HG03139 (cell line): Measurements from ENCODE around the gene OGFOD3.
A peak's percentile ranks its signal among the peaks of the same experiment; 100 is the strongest.
"Not testable (repeated sequence)": the region's sequence is repeated elsewhere in the genome, so short reads cannot be mapped to it uniquely, and the experiment has no call there.

Source experiments
- ATAC-seq: cut with Tn5 transposase; IDR thresholded peaks from one replicate; pipeline ENCODE4 v1.9.1; 2021; ENCODE audit not compliant: unreplicated experiment

Gene OGFOD3, protein sequence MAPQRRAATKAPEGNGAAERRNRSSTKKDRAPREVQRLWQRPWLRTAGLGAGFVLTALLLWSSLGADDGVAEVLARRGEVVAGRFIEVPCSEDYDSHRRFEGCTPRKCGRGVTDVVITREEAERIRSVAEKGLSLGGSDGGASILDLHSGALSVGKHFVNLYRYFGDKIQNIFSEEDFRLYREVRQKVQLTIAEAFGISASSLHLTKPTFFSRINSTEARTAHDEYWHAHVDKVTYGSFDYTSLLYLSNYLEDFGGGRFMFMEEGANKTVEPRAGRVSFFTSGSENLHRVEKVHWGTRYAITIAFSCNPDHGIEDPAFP

DNA sequence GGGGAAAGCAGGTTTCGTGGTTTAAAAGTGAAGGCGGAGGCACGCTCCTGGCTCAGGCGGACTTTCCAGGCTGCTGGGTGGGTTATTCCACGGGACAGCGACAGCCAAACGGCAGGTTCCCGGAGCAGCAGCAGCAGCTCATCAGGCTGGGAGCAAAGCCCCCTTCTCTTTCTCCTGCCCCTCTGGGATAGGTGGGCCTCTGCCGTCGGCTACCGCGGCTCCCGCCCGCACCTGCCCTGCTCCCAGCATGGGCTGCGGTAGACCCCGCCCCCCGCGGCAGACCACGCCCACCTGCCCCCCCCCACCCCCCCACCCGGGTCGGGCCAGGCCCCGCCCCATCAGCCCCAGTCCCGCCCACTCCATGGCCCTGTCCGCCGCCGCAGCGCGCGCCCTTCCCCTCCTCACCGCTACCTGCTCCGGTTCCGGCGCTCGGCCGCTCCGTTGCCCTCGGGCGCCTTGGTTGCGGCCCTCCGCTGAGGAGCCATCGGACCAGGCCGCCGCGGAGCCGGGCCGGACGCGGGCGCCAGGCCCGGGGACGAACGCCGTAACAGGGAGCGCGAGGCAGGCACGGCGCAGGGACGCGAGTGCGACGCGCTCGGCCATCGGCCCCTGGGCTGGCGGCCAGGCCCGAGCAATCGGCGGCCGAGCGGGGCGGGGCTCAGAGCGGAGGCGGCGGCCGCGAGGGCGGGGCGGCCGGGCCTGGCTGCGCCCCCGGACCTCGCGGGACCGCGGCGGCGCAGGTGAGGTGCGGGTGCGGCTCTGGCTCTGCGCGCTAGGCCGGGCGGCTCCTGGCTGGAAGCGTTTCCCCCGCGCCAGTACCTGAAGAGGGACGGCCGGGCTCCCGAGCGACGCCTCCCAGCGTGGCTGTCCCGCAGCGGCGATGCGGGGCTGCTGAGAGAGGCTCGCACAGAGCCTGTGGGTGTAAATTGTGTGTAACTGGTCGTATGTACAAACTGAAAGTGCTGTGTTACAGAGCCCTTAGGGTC, at the start of gene OGFOD3, which contains the start of gene HEXD:
Gene OGFOD3, minus strand, starts transcription at position 586 of the 986 bp plus-strand sequence. Its CDS starts 101 bp downstream, at position 485.
Gene HEXD, plus strand, starts transcription at position 347 of the 986 bp plus-strand sequence. CDS start 1,453 bp downstream, outside the sequence.
- peak; percentile 71 for ATAC-seq

DNA sequence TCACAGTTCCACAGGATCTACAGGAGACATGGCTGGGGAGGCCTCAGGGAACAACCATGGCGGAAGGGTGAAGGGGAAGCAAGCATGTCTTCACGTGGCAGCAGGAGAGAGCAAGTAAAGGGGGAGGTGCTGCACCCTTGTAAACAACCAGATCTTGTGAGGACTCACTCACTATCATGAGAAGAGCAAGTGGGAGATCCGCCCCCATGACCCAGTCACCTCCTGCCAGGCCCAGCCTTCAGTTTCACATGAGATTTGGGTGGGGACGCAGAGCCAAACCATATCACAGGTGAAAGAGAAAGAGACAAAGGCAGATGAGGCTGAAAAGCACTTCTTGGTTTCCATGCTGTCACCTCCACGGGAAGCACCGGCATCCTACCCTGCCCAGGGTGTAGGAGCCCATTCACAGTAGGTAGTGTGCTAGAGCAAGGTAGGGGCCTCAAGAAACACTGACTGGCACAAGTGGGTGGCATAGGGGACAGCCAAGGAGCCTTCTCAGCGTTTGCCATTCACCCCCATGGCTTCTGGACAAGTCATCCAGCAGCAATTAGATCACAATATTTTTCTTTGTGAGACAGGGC, 46.7 kb upstream of the OGFOD3 start:
- no peak for ATAC-seq

DNA sequence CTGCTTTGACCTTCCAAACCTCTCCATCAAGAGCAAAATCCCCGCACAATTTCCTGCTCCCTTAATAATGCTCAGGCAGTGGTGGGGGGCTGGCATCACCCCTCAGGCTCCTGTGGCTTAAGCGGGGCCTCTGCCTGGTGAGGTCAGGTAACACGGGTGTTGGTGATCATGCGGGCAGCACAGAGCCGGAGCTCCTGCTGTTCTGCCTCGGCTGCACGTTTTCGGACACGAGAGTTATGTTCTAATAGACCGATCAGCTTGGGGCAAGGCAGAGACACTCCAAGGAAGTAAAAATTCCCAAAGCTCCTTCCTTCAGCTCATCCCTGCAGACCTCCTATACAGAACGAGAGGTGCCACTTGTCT, 46.2 kb upstream of the OGFOD3 start:
- no peak for ATAC-seq

DNA sequence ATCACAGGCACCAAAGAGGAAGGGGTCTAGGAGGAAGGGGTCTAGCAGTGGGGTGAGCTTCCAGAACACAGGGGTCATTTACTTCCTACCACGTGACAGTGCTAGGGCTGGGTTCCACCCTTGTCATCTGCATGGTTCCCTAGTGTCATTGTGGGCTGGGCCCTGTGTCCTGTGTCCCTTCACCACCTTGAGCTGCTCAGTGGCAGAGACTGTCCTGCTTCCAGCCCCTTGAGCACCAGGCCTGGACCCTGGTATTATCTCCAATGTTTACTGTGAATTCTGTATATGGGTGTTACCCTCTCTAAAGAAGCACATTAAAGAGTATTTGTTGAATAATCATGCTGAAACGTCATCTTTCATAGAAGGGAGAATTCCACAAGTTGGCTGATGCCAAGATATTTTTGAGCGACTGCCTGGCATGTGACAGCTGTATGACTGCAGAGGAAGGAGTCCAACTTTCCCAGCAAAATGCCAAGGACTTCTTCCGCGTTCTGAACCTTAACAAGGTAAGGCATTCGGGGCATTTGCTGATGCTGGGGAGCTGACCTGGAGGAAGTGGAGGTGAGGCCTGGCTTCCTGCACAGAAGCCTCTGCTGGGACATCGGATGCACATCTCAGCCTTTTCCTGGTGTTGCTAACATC, 45.7 kb upstream of the OGFOD3 start:
- ATAC-seq: no peak

DNA sequence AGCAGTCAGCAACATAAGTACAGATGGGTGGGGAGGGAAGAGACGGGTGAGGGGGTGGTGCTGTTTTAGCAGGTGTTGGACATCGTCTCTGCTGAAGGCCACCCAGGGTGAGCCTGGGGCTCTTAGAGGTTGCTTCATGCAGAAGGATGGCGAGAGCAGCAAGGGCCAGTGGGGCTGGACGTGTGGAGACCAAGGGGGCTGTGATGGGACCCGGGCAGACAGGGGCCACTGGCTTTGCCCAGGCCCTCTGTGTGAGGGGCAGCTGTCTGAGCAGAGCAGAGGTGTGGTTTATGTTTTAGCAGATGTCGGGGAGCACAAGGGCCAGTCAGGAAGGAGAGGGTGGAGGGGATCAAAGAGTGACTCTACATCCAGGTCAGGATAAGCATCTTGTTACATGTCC, 45.0 kb upstream of the OGFOD3 start:
- no peak for ATAC-seq

DNA sequence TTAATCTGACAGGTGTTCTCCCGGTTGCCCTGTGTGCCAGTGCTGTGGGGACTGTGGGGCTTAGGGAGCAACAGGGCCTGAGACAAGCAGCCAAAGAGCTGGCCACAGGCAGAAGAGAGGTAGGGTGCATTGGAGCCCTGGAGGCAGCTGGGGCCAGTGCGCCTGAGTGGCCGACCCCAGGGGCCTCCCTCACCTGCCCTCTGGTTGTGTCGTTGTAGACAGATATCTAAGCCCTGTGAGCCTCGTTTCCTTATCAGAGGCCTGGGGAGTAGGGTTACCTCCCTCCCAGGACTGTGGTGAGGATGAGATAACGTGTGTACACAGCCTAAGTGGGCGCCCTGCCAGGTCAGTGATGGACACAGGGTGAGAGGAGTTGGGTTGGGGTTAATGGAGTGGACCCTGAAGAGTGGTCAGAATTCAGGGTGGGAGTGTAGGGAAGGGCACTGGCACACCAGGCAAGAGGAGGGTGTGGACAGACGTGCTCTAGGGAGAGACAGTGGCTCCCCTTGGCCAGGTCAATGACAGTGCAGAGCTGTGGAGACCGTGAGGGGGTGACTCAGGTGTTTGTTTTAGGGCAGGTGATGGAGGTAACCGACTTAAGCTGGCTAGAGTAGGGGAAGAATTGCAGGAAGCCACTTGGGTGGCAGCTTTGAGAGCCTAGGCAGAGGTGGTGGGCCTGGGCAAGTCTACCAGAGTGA, 43.6 kb upstream of the OGFOD3 start:
- ATAC-seq: no peak

DNA sequence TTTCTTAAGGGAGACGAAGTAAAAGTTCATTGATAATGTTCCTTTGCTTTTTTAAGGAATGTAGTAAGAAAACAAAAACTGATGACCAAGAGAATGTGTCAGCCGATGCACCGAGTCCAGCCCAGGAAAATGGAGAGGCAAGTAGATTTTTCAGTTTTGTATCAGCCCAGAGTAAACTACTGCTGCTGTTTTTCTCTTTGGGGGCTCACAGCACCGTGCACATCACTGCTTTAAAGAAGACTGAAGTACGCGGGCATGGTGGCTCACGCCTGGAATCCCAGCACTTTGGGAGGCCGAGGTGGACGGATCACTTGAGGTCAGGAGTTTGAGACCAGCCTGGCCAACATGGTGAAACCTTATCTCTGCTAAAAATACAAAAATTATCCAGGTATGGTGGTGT, 41.5 kb upstream of the OGFOD3 start:
- not testable (repeated sequence) for ATAC-seq

DNA sequence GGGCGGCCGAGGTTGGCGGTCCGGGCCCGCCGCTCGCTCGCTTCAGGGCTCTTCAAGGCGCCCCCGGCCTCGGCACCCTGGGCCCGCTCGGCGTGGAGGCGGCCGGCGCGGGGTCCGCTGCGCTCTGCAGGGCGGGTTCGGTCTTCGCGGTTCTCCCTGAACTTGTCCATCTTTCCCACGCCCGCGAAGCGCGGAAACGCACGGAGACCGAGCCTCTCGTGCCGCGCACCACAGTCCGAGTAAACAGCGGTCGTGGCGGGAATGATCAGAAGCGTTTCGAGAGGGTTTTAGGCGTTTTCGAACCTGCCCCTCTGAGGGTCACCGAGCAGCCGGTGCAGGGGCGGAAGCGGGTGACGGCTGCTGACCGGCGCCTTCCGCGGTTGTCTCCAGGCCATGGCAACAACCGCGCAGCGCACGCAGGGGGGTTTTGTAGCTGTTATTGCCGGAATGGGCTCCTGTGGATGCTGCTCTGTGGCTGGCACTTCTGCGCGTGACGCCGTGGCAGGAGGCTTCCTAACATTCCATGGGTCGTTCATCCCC, 40.6 kb upstream of the OGFOD3 start:
- no peak for ATAC-seq

DNA sequence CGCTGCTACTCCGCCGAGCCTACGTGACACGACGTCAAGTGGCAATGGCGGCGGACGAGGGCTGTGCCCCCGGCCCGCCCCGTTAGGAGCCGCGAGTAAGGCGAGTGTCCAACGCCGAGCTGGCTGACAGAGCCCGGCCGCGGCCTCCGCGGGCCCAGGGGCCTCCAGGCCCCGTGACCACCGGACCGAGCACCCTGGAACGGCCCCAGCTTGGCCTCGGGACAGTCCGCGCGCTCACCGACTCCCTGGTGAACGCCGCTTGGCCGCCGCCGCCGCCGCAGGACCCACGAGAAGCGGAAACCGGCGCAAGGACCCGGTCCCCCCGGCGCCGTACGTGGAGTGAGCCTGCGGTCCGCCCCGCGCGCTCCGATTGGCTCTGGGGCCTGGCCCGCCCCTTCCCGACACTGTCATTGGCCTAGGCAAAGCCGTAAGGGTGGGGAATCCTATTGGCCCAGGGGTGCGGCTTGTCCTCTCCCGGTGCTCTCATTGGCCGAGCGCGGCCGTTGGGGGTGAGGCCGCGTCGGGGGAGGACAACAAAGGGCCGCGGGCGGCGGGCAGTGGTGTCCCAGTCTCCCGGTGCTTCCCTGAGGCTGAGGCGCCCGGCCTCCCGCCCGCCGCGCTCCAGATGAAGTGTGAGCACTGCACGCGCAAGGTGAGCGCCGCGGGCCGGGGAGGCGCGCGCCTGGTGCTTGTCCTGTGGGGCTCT, 39.9 kb upstream of the OGFOD3 start, which contains the start of gene NARF:
Gene NARF, plus strand, starts transcription at position 563 of the 706 bp plus-strand sequence. Its CDS starts 63 bp downstream, at position 626.
- ATAC-seq: peak; percentile 94

DNA sequence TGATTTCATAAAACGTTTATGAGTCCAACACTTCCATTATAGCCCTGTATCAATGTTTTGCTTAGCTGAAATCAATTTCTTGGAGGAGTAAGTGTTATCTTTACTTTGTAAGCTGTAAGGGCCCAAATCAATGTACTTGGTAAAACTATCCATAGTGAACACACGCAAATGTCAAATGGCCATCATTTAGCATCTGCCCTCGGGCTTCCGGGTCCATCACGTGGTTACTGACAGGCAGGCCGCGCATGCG, 39.5 kb upstream of the OGFOD3 start:
- ATAC-seq: no peak

DNA sequence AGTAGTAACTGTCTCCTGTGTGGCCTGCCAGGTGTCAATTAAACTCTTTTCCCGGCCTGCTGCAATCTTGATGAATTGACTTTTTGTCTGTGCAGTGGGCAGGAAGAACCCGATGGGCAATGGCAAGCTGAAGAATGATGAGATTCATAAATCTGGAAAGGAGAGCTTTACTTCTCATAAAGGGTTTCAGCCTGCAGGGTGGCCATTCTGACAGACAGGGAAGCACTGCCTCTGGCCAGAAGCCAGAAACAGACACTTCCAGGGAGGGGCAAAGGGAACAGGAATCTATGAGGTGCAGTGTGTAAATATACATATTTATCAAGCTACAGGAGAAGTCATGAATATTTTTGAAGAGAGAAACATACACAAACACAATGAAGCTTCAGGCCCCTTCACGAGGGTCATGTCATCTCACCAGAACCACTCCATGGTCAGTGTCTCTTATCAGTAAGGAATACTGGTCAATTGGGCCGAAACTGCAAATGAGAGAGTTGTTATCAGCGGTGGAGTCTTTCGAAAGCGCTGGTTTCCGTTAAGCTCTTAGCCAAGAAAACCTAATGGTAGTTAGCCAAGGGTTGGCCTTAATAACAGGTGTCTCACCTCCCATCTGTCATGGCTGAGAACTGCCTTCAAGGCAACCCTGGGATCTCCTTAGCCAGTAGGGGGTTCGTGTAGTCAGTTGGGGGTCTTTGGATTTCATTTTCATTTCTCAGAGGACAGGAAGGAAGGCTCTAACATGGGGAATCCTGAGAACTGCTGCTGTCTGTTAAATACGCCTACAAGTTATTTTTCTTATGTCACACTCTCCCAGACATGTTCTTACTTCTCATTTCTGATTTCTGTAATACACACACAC, 38.9 kb upstream of the OGFOD3 start:
- ATAC-seq: no peak

DNA sequence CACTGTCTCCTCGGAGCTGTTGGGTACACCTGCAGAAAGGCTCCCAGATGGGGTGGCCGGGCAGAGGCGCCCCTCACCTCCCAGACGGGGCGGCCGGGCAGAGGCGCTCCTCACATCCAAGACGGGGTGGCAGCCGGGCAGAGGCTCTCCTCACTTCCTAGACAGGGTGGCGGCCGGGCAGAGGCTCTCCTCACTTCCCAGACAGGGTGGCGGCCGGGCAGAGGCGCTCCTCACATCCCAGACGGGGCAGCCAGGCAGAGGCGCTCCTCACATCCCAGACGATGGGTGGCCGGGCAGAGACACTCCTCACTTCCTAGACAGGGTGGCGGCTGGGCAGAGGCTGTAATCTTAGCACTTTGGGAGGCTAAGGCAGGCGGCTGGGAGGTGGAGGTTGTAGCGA, 35.3 kb upstream of the OGFOD3 start:
- not testable (repeated sequence) for ATAC-seq

DNA sequence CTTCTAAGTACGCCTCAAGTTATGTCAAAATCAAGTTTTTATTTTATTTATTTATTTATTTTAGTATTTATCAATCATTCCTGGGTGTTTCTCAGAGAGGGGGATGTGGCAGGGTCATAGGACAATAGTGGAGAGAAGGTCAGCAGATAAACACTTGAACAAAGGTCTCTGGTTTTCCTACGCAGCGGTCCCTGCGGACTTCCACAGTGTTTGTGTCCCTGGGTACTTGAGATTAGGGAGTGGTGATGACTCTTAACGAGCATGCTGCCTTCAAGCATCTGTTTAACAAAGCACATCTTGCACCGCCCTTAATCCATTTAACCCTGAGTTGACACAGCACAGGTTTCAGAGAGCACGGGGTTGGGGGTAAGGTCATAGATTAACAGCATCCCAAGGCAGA, 34.8 kb upstream of the OGFOD3 start:
- ATAC-seq: not testable (repeated sequence)

DNA sequence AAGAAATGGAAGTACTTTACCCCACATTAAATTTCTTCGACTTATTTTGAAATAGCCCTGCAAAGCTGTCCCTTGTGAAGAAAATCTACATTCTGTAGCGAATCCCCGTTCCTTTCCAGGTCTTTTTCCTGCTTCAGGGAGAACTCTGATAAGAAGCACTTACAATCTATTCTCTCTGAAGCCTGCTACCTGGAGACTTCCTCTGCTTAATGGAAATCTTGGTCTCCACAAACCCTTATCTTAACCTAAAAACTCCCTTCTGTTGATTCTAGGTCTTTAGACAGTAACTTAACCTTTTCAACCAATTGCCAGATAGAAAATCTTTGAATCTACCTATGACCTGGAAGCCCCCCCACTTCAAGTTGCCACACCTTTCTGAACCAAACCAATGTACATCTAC, 33.8 kb upstream of the OGFOD3 start:
- no peak for ATAC-seq

DNA sequence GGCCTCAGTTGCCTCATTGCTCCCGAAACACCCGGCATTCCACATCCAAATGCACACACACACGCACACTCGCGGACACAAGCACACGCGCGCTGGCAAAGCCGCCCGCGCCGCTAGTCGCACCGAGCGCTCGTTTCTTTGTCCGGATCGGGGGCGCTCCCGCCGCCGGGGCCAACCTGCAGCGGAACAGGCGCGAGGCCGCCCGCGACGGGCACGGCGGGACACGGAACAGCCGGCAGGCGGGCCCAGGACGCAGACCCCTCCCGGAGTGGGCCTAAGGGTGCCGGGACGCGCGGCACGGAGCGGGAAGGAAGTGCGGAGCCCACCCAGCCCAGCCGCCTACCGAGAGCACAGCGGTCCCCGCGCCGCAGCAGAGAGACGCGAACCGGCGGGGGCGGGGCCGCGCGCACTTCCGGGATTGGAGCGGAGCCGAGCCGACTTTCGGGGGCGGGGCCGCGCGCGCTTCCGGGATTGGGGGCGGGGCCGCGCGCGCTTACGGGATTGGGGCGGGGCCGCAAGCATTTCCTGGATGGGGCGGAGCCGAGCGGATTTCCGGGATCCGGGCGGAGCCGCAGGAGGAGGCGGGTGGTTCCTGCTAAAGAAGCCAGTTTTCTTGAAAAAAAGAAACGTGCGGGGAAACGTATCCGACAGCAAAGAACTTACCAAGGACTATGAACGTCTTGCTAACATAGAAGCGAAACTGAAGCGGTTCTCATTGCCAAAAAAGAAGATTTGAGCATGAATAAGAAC, 32.1 kb upstream of the OGFOD3 start, which contains the start of gene CYBC1:
Gene CYBC1, minus strand, starts transcription at position 396 of the 750 bp plus-strand sequence. CDS start 1,498 bp downstream, outside the sequence.
- peak; percentile 64 for ATAC-seq

DNA sequence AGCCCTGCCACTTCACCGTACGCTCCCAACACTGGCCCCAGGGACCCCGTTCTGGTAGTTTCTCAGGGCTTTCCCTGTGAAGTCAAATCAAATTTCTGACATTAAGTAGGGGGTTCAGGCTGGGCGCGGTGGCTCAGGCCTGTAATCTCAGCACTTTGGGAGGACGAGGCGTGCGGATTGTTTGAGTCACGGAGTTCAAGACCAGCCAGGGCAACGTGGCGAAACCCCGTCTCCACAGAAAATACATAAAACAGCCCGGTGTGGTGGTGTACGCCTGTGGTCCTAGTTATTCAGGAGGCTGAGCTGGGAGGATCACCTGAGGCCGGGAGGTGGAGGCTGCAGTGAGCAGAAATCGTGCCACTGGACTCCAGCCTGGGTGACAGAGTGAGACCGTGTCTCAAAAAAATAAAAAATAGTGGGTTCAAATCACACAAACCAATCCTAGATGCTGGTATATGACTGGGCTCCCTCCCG, 31.5 kb upstream of the OGFOD3 start:
- no peak for ATAC-seq

DNA sequence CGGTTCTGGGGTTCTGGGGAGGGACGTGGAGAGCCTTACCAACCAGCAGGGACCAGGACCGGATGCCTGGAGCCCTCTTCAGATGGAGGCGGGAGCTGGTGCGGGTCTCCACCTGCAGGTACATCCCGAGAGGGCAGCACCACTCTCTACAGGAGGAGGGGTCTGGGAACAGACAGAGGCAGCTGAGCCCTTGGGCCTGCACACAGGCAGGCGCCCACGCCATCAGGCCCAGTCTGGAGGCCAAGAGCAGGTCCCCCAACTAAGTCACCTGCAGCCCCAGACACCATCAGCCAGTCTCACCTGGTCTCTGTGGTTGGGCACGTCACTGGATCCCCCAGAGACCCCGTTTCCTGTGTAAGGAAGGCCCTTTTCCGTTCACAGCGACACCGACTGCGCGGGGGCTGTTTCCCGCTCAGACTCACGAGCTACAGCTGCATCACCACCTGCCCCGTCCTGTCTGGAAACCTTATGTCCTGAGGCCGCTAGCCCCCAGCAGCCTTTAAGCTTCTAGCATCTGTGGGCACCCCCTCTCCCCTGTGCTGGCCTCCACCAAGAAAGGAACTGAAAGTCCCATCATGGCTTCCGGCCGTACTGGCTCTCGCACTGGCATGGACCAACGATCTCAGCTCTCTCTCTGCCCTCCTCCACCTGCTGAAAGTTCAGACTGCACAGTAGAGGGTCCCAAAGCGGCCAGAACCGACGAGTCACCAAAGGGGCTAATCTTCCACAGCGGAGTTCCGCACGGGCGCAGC, 30.9 kb upstream of the OGFOD3 start:
- peak; percentile 49 for ATAC-seq
